Mesothelial cell of epicardium (in vitro differentiated cells): Measurements from ENCODE around the gene NR4A1. TPM values are rescaled to one million over a fixed set of nuclear protein-coding genes. Genes with fewer than 3 reads are reported as not detected.

ENCODE experiments used
- DNase-seq, 2 experiments: peaks; one replicate each; pipeline ENCODE4 v3.0.0; 2021; ENCODE audit warnings: low spot score in 2 of 2; ENCODE audit not compliant: unreplicated experiment in 2 of 2
- H3K27ac Mint-ChIP-seq: 2 replicates; pipeline ENCODE4 v1.8.0; 2021; ENCODE audit warnings: mixed read lengths
- H3K27me3 Mint-ChIP-seq: 2 replicates; pipeline ENCODE4 v1.8.0; 2021; ENCODE audit warnings: low read depth, mixed read lengths
- H3K36me3 Mint-ChIP-seq: 2 replicates; pipeline ENCODE4 v1.8.0; 2021; ENCODE audit warnings: mixed read lengths
- H3K4me1 Mint-ChIP-seq: 2 replicates; pipeline ENCODE4 v1.8.0; 2021; ENCODE audit warnings: mixed read lengths
- H3K4me3 Mint-ChIP-seq: 2 replicates; pipeline ENCODE4 v1.8.0; 2021; ENCODE audit warnings: mild to moderate bottlenecking, moderate library complexity, mixed read lengths
- H3K9me3 Mint-ChIP-seq: 2 replicates; pipeline ENCODE4 v1.8.0; 2021; ENCODE audit warnings: mixed read lengths
- CTCF ChIP-seq: fragments of 200-600 bp; sonication (generic); IDR thresholded peaks from one replicate; pipeline ENCODE4 v1.5.0; 2021; ENCODE audit warnings: antibody characterized with exemption; ENCODE audit not compliant: unreplicated experiment
- total RNA-seq: library from RNA; stranded (reverse); gene quantifications from 3 replicates; pipeline ENCODE4 v1.2.1, GENCODE V29; 2021

NR4A1 gene
- 138 to 141 TPM (median 141 TPM) in 3 replicates for total RNA-seq

- TF ChIP-seq CTCF = no peak
- DNase-seq = peak; percentile 97
- Mint-ChIP-seq H3K27ac (peak within 1 kb of the TSS; percentile 97), H3K4me1 (peaks cover 22% of the 10 kb centered on the region), H3K9me3 (no peaks in the 10 kb centered on the region), H3K4me3 (peak within 1 kb of the TSS; percentile 87), H3K36me3 (no peaks in the 10 kb centered on the region), H3K27me3 (peaks cover 23% of the 10 kb centered on the region)
Measured at GRCh38 chr12:52050758-52051541, at the start of gene NR4A1. Gene NR4A1, plus strand, starts transcription at chr12:52051442. Its CDS starts 2,887 bp downstream, at chr12:52054329.

- H3K9me3 Mint-ChIP-seq = no peaks in the 10 kb centered on the region
- TF ChIP-seq CTCF = no peak
- H3K4me3 Mint-ChIP-seq = no peak overlapping the region
- no peak overlapping the region for H3K27ac Mint-ChIP-seq
- H3K27me3 Mint-ChIP-seq = peaks cover 30% of the 10 kb centered on the region
- peaks cover 15% of the 10 kb centered on the region for H3K4me1 Mint-ChIP-seq
- no peak for DNase-seq
- H3K36me3 Mint-ChIP-seq = peaks cover 8% of the 10 kb centered on the region
Measured at GRCh38 chr12:52003016-52003550, 48.2 kb upstream of the NR4A1 start.

GRCh38 chr12:52003591-52003990, 47.7 kb upstream of the NR4A1 start:
- H3K27me3 Mint-ChIP-seq = peaks cover 36% of the 10 kb centered on the region
- peaks cover 6% of the 10 kb centered on the region for H3K36me3 Mint-ChIP-seq
- no peak overlapping the region for H3K27ac Mint-ChIP-seq
- H3K9me3 Mint-ChIP-seq = no peaks in the 10 kb centered on the region
- no peak for DNase-seq
- TF ChIP-seq CTCF = no peak
- peaks cover 19% of the 10 kb centered on the region for H3K4me1 Mint-ChIP-seq
- no peak overlapping the region for H3K4me3 Mint-ChIP-seq

- Mint-ChIP-seq H3K4me3 (no peak overlapping the region), H3K27ac (no peak overlapping the region), H3K36me3 (peaks cover 6% of the 10 kb centered on the region), H3K27me3 (peaks cover 41% of the 10 kb centered on the region), H3K4me1 (peaks cover 19% of the 10 kb centered on the region), H3K9me3 (no peaks in the 10 kb centered on the region)
- peak in 1 of 2 experiments; percentile 57 for DNase-seq
- no peak for TF ChIP-seq CTCF
Measured at GRCh38 chr12:52004042-52004648, 47.1 kb upstream of the NR4A1 start.

DNA sequence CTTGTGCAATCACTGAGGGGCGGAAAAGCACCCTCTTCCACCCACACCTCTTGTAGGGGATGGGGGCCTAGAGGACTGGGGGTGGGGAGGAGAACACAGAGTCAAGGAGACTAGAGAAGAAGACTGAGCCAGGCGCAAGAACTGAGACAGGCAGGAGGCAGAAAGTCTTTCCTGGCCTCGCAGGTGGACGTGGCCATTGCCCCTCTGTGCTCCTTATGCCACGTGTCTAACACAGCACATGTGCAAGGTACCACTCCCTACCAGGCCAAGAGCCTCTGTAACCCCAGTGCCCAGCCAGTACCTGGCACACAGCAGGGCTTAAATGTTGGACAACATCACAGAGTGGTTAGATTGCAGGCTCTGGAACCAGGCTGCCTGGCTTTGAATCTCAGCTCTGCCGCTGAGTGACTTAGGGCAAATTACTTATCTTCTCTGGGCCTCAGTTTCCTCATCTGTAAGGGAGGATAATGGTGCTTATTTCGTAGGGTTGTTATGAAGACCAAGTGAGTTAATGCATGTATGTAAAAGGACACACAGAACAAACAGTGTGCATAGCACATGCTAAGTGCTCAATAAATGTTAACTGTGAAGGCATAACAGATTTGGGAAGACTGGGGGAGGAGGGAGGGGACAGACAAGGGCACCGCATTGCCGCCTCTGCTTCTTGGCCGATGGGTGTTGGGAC, 45.9 kb upstream of the NR4A1 start:
- Mint-ChIP-seq H3K9me3 (no peaks in the 10 kb centered on the region), H3K4me1 (peaks cover 22% of the 10 kb centered on the region), H3K36me3 (no peaks in the 10 kb centered on the region), H3K27me3 (peaks cover 43% of the 10 kb centered on the region), H3K27ac (no peak overlapping the region), H3K4me3 (peak overlapping the region; percentile 82)
- DNase-seq = no peak
- no peak for TF ChIP-seq CTCF
